22Rv1 (cell line): ENCODE data around the gene CRHR1.

Experiments
- CTCF ChIP-seq: fragments of 450-650 bp; IDR thresholded peaks from 2 replicates; pipeline ENCODE4 v1.5.1; 2017; ENCODE audit warnings: mild to moderate bottlenecking
- ZFX ChIP-seq: fragments of 450-650 bp; IDR thresholded peaks from 2 replicates; pipeline ENCODE4 v1.6.1; 2017; ENCODE audit warnings: antibody characterized with exemption, borderline replicate concordance

- TF ChIP-seq CTCF (no peak), ZFX (no peak)
Observed at GRCh38 chr17:45743626-45744326, 40.3 kb upstream of the CRHR1 start.
